ENCODE data around the gene NMNAT1.
"Not testable (repeated sequence)": the region's sequence is repeated elsewhere in the genome, so short reads cannot be mapped to it uniquely, and the experiment has no call there.

Gene NMNAT1

DNA sequence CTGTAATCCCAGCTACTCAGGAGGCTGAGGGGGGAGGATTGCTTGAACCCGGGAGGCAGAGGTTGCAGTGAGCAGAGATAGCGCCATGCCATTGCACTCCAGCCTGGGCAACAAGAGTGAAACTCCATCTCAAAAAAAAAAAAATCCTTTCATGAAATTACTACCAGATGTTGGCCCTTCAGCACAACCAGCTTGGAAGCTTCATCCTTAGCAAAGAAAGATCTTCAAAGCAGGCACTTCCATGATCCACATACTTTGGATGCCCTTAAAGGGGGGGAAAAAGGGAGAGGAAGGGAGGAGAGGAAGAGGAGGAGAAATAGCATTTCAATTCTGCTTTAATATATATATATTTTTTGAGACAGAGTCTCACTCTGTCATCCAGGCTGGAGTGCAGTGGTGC, 77.4 kb downstream of the NMNAT1 start:
- not testable (repeated sequence) for DNase-seq

DNA sequence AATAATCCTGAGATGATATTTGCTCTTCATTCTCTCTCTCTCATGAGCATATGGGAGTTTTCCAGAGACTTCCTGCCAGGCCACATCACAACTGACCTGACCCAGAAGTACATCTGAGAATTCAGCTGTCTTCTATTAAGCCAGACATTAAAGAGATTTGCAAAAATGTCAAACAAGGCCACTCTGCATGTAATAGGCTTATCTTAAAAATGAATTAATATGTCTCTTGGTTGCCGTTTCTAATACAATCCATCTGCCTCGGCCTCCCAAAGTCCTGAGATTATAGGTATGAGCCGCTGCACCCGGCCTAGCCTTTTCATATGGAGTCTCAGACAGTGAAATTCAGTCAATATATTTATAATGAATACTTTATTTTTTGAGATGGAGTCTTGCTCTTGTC, 78.7 kb downstream of the NMNAT1 start:
- DNase-seq = not testable (repeated sequence)

DNA sequence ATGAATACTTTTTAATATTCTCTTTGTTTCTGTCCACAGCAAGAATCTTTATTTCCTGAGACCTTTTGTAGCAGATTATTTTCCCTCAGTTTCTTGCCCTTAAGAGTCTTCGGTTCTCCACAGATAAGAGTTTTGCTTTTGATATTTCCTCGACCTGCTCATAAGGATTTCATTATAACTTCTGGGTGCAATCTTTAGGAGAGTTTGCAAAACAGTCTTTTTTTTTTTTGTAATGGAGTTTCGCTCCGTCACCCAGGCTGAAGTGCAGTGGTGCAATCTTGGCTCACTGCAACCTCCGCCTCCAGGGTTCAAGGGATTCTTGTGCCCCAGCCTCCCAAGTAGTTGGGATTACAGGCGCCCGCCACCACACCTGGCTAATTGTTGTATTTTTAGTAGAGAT, 79.4 kb downstream of the NMNAT1 start:
- no peak for DNase-seq

DNA sequence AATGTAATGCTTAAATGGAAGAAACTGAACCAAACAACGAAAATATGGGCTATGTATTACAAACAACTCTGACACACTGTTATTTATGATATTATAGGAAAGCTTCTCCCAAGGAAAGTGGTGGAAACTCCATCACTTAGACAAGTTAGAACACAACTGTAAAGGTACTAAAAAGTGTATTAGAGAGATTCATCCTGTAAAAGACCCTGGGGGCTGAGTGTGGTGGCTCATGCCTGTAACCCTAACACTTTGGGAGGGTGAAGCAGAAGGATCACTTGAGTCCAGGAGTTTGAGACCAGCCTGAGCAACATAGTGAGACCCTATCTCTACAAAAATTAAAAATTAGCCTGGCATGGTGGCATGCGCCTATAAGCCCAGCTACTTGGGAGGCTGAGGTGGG, 82.1 kb downstream of the NMNAT1 start:
- no peak for DNase-seq

DNA sequence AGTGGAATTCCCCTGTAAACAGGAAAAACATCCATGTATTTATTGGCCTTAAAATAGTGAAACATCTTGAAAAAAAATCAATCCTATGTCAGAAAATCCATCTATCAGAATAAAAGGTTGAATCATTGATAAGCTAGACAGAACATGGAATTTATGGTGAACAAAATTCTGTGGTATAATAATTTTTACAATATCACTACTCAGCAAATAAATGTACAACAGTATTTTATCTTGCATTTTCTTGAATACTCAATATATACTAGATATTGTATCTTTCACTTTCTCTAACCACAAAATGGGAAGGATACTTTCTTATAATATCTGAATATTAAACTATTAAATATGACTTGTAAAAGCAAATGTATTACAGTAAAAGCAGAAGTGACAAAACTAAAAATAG, 83.8 kb downstream of the NMNAT1 start:
- no peak for DNase-seq

DNA sequence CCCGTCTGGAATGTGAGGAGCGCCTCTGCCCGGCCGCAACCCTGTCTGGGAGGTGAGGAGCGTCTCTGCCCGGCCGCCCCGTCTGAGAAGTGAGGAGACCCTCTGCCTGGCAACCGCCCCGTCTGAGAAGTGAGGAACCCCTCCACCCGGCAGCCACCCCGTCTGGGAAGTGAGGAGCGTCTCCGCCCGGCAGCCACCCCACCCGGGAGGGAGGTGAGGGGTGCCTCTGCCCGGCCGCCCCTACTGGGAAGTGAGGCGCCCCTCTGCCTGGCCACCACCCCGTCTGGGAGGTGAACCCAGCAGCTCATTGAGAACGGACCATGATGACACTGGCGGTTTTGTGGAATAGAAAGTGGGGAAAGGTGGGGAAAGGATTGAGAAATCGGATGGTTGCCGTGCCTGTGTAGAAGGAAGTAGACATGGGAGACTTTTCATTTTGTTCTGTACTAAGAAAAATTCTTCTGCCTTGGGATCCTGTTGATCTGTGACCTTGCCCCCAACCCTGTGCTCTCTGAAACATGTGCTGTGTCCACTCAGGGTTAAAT, 85.8 kb downstream of the NMNAT1 start:
- not testable (repeated sequence) for DNase-seq

DNA sequence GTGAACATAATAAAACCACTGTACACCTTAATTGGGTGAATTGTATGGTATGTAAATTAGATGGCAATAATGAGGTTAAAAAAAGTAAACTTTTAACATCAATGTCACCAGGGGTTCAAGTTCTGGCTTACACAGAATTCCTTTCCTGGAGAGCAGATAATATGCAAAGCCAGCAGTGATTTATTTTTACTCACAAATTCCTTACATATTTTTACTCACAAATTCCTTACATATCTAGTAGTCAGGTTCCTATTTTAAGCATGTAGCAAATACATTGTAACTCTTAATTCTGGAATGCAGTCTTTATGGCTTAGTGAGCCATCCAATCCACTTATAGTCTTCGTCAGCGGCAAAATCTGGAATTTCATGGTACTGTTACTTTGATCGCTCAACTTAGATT, 88.2 kb downstream of the NMNAT1 start:
- DNase-seq = no peak

DNA sequence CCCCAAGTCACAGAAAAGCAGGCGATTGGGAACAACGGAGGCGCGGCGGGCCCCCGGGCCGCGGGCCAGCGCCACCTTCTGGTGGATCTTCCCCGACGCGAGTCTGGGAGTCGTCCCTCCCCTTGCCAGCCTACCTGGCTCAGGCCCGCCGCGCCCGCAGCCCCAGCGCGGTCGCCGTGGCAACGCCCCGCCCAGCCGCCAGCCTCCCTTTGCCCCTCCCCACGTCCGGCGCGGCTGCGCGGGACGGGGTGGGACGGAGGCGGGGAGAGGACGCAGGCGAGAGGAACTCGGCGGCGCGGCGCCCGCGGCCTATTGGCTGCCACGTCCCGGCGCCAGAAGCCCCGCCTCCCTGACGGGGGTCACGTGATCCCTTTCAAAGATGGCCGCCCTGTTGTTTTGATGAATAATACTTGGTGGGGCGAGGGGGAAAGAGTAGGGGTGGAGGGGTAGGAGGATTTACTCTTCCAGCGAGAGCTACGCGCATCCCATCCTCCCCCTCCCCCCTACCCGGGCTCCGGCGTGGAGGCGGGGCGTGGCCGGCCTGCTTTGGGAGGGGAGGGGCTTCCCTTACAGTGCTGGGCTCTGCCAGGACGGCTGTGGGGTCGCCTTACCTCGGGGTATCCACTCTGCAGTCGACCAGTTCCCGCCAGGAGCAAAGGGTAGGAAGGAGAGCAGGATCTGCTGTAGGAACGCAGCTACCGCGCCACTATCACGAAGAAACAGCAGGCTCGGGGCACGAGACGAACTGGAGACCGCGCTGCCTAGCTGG, 89.5 kb downstream of the NMNAT1 start, which contains the start of gene UBE4B:
UBE4B (plus strand) TSS at position 369 of the 769 bp plus-strand sequence. CDS start 713 bp downstream, outside the sequence.
- DNase-seq = peak; percentile 100

DNA sequence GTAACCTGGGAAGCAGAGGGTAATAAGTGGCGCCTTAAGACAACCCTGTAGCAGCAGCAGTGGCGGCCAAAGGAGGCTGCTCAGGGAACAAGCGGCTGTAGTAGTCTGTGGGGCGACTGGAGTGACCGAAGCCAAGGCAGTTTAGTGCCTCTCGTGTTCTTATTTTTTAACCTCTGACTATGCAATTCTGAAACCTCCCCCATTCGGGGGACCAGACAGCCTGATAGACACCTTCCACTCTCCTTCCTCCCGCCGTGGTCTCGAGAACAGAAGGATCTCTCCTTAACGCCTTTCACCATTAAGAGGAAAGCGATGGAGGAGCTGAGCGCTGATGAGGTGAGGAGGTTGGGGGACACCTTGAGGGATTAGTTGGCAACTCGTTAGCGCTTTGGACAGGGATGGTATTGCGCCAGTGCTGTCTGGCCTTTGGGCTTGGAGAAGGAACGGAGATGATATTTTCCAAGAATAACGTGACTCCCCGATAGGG, 90.1 kb downstream of the NMNAT1 start:
- DNase-seq = no peak
